WERI-Rb-1 (cell line): Measurements from ENCODE around the gene CPPED1.

Source experiments
- DNase-seq: peaks from one replicate; pipeline ENCODE4 v3.0.0-alpha.2; 2020
- H3K27ac ChIP-seq: fragments of 250-450 bp; sonication (Bioruptor Pico); 2 replicates; pipeline ENCODE4 v1.5.1; 2020; ENCODE audit warnings: mild to moderate bottlenecking, moderate library complexity
- H3K27me3 ChIP-seq: fragments of 250-450 bp; sonication (Bioruptor Pico); 2 replicates; pipeline ENCODE4 v1.5.1; 2021; ENCODE audit warnings: mild to moderate bottlenecking, low read depth, moderate library complexity; ENCODE audit not compliant: insufficient read depth, severe bottlenecking
- H3K36me3 ChIP-seq: fragments of 250-450 bp; sonication (Bioruptor Pico); 2 replicates; pipeline ENCODE4 v1.5.1; 2020; ENCODE audit warnings: mild to moderate bottlenecking, moderate library complexity
- H3K4me3 ChIP-seq: 2 replicates; pipeline ENCODE4 v1.5.1; 2011; ENCODE audit warnings: low read depth, mild to moderate bottlenecking, control low read depth, low read length
- H3K9me3 ChIP-seq: fragments of 250-450 bp; sonication (Bioruptor Pico); 2 replicates; pipeline ENCODE4 v1.5.1; 2021; ENCODE audit warnings: mild to moderate bottlenecking, moderate library complexity; ENCODE audit not compliant: severe bottlenecking
- TF ChIP-seq, protein P1 (sequence below): IDR thresholded peaks from 2 replicates; pipeline ENCODE4 v1.5.1; 2011; ENCODE audit warnings: low read depth, mild to moderate bottlenecking, control low read depth, inconsistent platforms, low read length

CPPED1 gene

GRCh38 chr16:12747827-12748226 is 55.9 kb downstream of the CPPED1 start:
- Histone ChIP-seq H3K27me3 (no peaks in the 10 kb centered on the region), H3K27ac (no peak overlapping the region), H3K36me3 (no peaks in the 10 kb centered on the region), H3K9me3 (peaks cover 4% of the 10 kb centered on the region), H3K4me3 (no peak overlapping the region)
- TF ChIP-seq, protein P1, sequence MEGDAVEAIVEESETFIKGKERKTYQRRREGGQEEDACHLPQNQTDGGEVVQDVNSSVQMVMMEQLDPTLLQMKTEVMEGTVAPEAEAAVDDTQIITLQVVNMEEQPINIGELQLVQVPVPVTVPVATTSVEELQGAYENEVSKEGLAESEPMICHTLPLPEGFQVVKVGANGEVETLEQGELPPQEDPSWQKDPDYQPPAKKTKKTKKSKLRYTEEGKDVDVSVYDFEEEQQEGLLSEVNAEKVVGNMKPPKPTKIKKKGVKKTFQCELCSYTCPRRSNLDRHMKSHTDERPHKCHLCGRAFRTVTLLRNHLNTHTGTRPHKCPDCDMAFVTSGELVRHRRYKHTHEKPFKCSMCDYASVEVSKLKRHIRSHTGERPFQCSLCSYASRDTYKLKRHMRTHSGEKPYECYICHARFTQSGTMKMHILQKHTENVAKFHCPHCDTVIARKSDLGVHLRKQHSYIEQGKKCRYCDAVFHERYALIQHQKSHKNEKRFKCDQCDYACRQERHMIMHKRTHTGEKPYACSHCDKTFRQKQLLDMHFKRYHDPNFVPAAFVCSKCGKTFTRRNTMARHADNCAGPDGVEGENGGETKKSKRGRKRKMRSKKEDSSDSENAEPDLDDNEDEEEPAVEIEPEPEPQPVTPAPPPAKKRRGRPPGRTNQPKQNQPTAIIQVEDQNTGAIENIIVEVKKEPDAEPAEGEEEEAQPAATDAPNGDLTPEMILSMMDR: no peak
- DNase-seq: no peak

DNA sequence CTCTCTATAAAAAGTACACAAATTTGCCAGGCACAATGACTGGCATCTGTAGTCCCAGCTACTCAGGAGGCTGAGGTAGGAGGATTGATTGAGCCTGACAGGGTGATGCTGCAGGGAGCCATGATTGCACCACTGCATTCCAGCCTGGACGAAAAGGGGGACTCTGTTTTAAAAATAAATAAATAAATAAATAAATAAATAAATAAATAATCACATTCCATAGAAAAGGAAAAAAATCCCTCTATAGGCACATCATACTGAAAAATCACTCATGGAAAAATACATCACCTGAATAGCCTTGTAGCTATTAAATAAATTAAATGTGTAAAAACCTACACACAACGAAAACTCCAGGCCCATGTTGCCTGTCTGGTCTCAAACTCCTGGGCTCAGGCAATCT is 56.4 kb downstream of the CPPED1 start:
- no peak overlapping the region for H3K4me3 ChIP-seq
- H3K36me3 ChIP-seq: no peaks in the 10 kb centered on the region
- no peak for DNase-seq
- H3K27me3 ChIP-seq: no peaks in the 10 kb centered on the region
- TF ChIP-seq, protein P1: no peak
- no peak overlapping the region for H3K27ac ChIP-seq
- H3K9me3 ChIP-seq: peaks cover 4% of the 10 kb centered on the region

DNA sequence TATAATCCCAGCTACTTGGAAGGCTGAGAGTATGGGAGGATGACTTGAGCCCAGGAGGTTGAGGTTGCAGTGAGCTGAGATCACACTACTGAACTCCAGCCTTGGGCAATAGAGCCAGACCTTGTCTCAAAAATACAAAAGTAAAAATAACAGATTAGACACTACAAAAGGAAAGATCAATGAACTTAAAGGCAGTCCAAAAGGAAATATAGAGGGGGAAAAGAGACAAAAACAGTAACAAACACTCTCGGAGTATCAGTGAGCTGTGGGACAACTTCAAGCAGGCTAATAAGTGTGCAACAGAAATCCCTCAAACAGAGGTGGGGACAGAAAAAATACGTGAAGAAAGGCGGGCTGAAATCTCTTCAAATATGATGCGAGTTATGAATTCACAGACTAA is 58.8 kb downstream of the CPPED1 start:
- Histone ChIP-seq H3K36me3 (peaks cover 4% of the 10 kb centered on the region; the same call in 1 of the 2 replicates), H3K4me3 (no peak overlapping the region), H3K27me3 (no peaks in the 10 kb centered on the region), H3K9me3 (peaks cover 4% of the 10 kb centered on the region), H3K27ac (no peak overlapping the region)
- TF ChIP-seq, protein P1: no peak
- DNase-seq: no peak

GRCh38 chr16:12742741-12743140 is 60.9 kb downstream of the CPPED1 start:
- TF ChIP-seq, protein P1: no peak
- H3K9me3 ChIP-seq: peaks cover 4% of the 10 kb centered on the region

GRCh38 chr16:12740986-12741610 is 62.6 kb downstream of the CPPED1 start:
- Histone ChIP-seq H3K36me3 (peaks cover 4% of the 10 kb centered on the region; the same call in 1 of the 2 replicates), H3K27ac (no peak overlapping the region), H3K27me3 (no peaks in the 10 kb centered on the region), H3K4me3 (no peak overlapping the region), H3K9me3 (peaks cover 7% of the 10 kb centered on the region)
- TF ChIP-seq, protein P1: no peak
- no peak for DNase-seq

More at GRCh38 chr16:12742741-12743140, 60.9 kb downstream of the CPPED1 start:
- Histone ChIP-seq H3K36me3 (peaks cover 4% of the 10 kb centered on the region; the same call in 1 of the 2 replicates), H3K27ac (no peak overlapping the region), H3K4me3 (no peak overlapping the region), H3K27me3 (no peaks in the 10 kb centered on the region)
- DNase-seq: no peak

GRCh38 chr16:12739738-12740137 is 63.9 kb downstream of the CPPED1 start:
- H3K27ac ChIP-seq: no peak overlapping the region
- H3K4me3 ChIP-seq: no peak overlapping the region
- H3K36me3 ChIP-seq: peaks cover 7% of the 10 kb centered on the region; the same call in 1 of the 2 replicates
- peaks cover 4% of the 10 kb centered on the region for H3K9me3 ChIP-seq
- TF ChIP-seq, protein P1: no peak
- no peaks in the 10 kb centered on the region for H3K27me3 ChIP-seq
- DNase-seq: no peak
